MM.1S (cell line): ENCODE measurements around the gene SNRNP70.

Experiments used
- CTCF ChIP-seq: fragments of 300-600 bp; sonication (generic); IDR thresholded peaks from 2 replicates; pipeline ENCODE4 v1.5.1; 2016; ENCODE audit warnings: antibody characterized with exemption, low read length, mixed read lengths
- EZH2phosphoT487 ChIP-seq: fragments of 300-600 bp; sonication (generic); IDR thresholded peaks from 2 replicates; pipeline ENCODE4 v1.6.1; 2018; ENCODE audit warnings: antibody characterized with exemption, low read length

- TF ChIP-seq CTCF (no peak), EZH2phosphoT487 (no peak)
Observed at GRCh38 chr19:49154279-49154678, 69.0 kb downstream of the SNRNP70 start.
